ENCODE data around the gene OR1F1.
"Not testable (repeated sequence)": the region's sequence is repeated elsewhere in the genome, so short reads cannot be mapped to it uniquely, and the experiment has no call there.

OR1F1 gene

GRCh38 chr16:3187798-3188674, at the start of gene OR1F1:
Gene OR1F1, plus strand, starts transcription at chr16:3188204.
- no peak for DNase-seq (ENCODE audit: low read depth)

- DNase-seq (ENCODE audit: low read depth), result no peak
Observed at GRCh38 chr16:3138342-3138741, 49.7 kb upstream of the OR1F1 start.

DNA sequence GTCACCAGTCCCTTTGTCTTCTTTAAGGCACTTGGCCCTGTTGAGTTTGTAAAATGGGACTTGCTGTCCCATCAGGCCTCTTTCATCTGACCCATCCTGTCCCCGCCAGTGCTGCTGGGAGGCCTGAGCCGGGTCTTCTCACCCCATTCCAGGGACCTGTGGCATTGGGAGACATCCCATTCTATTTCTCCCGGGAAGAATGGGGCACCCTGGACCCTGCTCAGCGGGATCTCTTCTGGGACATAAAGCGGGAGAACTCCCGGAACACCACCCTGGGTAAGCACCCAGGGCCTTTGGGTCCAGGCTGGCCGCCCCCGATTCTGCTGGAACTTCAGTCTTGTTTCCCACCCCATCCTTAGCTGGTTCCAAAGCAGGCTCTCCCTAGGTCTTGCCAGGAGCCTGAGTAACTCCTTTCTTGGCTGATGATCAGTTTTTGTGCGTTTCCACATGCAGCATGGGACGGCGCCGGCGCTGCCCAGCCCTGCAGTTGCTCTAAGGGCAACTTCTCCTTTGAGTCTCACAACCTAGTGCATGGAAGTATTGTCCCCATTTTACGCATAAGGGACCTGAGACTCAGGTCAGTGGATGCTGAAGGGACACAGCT, 49.1 kb upstream of the OR1F1 start:
- no peak for DNase-seq (ENCODE audit: low read depth)

GRCh38 chr16:3139561-3139960, 48.4 kb upstream of the OR1F1 start:
- not testable (repeated sequence) for DNase-seq (ENCODE audit: low read depth)

DNA sequence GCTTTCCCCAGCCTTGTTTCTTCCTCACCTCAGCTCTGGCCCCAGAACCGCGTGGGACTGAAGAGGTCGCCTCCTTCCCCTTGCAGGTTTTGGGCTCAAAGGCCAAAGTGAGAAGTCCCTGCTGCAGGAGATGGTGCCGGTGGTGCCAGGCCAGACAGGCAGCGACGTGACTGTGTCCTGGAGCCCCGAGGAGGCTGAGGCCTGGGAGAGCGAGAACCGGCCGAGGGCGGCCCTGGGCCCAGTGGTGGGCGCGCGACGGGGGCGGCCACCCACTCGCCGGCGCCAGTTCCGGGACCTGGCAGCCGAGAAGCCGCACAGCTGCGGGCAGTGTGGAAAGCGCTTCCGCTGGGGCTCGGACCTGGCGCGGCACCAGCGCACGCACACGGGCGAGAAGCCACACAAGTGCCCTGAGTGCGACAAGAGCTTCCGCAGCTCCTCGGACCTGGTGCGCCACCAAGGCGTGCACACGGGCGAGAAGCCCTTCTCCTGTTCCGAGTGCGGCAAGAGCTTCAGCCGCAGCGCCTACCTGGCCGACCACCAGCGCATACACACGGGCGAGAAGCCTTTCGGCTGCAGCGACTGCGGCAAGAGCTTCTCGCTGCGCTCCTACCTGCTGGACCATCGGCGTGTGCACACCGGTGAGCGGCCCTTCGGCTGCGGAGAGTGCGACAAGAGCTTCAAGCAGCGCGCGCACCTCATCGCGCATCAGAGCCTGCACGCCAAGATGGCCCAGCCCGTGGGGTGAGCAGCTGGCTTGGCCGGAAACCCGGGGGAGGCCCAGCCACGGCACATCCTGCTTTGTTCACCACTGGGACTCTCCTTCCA, 47.2 kb upstream of the OR1F1 start:
- no peak for DNase-seq (ENCODE audit: low read depth)

DNA sequence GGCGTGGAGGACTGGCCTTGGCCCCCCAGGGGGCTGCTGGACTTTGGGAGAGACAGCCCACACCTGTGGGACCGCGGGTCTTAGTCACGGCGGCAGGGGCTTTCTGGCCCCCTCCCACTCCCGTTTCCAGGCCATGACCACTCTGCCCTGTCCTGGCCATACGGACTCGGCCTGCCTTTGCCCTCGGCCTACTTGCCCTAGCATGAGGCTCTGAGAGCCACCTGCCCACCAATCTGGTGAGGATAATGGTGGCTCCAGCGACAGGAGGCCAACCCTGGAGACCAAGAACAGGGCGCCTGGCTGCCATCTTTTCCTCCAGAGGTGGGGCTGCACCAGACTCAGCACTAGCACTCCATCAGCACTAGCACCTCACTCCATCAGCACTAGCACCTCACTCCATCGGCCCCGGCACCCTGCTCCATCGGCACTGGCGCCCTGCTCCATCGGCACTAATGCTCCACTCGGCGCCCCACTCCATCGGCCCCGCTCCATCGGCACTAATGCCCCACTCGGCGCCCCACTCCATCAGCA, 46.2 kb upstream of the OR1F1 start:
- no peak for DNase-seq (ENCODE audit: low read depth)

DNA sequence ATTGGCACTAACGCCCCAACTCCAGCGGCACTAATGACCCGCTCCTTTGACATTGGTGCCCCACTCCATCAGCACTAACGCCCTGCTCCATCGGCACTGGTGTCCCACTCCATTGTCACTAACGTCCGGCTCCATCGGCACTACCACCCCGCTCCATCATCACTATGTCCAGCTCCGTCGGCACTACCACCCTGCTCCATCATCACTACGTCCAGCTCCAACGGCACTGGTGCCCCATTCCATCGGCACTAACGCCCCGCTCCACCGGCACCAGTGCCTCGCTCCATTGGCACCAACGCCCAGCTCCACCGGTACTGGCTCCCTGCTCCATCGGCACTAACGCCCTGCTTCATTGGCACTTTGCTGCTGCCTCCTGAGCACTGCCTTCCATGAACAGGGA, 45.7 kb upstream of the OR1F1 start:
- no peak for DNase-seq (ENCODE audit: low read depth)

GRCh38 chr16:3142770-3143169, 45.2 kb upstream of the OR1F1 start:
- no peak for DNase-seq (ENCODE audit: low read depth)

DNA sequence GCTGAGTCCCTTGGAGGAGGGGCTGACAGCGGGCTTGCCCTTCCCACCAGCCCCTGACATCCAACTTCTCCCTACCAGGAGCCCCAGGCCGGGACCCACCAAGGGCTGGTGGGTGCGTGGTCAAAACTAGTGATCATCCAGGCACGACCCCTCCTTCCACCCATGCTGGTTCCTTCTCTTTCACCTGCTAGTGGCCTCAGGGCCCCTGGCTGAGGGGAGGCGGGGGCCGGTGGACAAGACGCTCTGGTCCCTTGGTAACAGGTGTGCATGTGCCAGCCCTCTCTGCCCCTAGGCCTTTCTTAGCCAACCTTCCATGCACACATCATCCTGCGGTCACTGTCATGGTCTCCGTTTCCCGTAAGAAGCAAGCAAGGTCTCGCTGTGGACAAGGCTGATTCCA, 44.8 kb upstream of the OR1F1 start:
- DNase-seq (ENCODE audit: low read depth), result no peak

DNA sequence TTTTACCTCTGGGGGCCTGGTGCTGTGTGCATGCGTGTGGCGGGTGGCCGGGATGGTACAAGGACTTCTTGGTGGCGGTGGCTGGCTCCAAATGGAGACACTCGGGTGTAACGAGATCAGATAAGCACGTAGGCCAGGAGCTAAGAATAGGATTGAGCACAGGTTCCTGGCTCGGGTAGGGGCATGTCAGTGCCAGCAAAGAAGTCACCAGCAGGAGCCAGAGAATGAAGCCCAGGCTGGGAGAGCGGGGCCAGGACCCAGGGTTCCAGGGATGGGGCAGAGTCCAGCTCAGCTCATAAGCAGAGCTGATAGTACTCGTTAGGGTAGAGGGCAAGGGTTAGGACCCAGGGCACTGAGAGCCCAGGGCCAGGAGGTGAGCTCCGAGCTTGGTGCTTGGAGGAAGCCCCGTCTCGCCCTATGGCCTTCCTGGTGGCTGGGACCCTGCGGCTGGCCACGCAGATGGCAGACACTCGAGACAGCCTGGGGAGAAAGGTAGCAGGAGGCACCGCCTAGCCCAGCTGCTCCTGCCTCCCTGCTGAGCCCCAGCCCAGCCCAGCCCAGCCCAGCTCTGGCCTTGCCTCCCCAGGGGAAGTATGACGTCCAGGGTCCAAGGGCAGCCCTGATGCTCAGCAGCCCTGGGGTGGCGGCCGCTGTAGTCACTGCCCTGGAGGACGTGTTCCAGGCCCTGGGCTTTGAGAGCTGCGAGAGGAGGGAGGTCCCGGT, 44.2 kb upstream of the OR1F1 start:
- no peak for DNase-seq (ENCODE audit: low read depth)

GRCh38 chr16:3144321-3144983, 43.6 kb upstream of the OR1F1 start:
- no peak for DNase-seq (ENCODE audit: low read depth)

- DNase-seq (ENCODE audit: low read depth), result no peak
Observed at GRCh38 chr16:3145151-3145550, 42.9 kb upstream of the OR1F1 start.

DNA sequence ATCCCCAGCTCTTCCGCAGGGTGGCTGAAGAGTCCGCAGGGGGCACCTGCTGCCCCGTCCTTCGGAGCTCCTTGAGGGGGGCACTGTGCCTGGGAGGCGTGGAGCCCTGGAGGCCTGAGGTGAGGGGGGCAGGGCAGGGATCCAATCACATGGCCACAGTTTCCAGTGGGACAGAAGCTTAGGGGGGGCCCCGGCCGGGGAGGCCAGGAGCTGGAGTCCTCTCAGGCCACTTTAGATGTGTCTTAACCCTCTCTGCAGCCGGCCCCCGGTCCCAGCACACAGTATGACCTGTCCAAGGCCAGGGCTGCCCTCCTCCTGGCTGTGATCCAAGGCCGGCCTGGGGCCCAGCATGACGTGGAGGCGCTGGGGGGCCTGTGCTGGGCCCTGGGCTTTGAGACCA, 42.3 kb upstream of the OR1F1 start:
- no peak for DNase-seq (ENCODE audit: low read depth)

- DNase-seq (ENCODE audit: low read depth), result no peak
Observed at GRCh38 chr16:3147046-3147756, 40.8 kb upstream of the OR1F1 start.

DNA sequence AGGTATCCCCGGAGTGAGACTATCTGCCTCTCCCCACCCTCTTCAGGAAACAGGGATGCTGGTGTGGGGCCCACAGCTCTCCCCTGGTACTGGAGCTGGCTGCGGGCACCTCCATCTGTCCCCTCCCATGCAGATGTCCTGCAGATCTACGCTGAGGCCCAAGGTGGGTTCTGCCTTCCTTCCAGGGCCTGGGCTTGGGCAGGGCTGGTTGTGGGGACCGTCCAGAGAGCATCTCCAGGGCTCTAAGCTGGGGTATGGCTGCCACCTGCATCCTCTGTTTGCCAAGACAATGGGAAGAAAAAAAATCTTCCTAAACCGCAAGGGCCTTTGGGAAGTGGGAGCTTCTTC, 40.3 kb upstream of the OR1F1 start:
- no peak for DNase-seq (ENCODE audit: low read depth)

- no peak for DNase-seq (ENCODE audit: low read depth)
Observed at GRCh38 chr16:3148256-3149192, 39.5 kb upstream of the OR1F1 start.

DNA sequence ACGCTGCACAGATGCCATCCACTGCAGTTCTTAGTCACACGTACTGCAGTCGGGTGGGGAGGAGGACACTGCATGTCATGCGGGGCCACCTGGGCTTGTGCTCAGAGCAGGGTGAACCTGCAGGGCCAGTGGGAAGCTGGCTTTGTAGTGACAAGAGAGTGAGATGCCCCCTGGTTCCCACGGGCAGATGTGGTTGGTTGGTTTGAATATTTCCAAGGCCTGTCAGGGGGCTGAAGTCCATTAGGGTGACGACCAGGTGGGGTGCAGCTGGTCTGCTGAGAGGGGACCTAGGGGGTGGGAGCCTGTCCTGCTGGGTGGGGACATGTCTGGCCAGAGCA, 38.8 kb upstream of the OR1F1 start:
- no peak for DNase-seq (ENCODE audit: low read depth)

- no peak for DNase-seq (ENCODE audit: low read depth)
Observed at GRCh38 chr16:3149630-3150345, 38.2 kb upstream of the OR1F1 start.

Data from activated gamma-delta T cell treated with anti-CD3 and anti-CD28 coated beads, Interleukin-2, amount 50 U/mL, for 16 hours (primary cell).